Measurements from ENCODE around the gene PIK3R3. TPM values are rescaled to one million over a fixed set of nuclear protein-coding genes. Genes with fewer than 3 reads are reported as not detected.
"Not testable (repeated sequence)": the region's sequence is repeated elsewhere in the genome, so short reads cannot be mapped to it uniquely, and the experiment has no call there.

The PIK3R3 gene
- total and polyA plus RNA-seq, 5 donors from 2014 or later: 3.2 to 7.7 (median 4.9) TPM

DNA sequence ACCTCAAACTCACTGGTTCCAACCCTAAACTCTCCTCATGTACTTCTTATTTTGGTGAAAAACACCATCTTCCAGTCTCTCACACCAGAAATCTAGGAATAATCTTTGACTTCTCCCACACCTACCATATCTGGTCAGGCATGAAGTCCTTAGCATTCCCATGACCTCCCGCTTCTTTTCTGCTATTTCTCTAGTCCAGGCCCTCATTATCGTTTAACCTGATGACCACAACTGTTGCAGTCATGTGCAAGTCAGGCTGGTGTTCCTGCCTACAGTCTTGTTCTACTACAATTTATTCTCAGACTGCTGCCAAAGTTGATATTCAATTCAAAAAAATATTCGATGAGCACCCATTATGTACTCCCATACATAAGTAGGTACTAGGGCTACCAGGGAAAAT, 71.3 kb downstream of the PIK3R3 start:
- H3K27ac ChIP-seq (ENCODE audit: insufficient read depth, low read length, poor library complexity, severe bottlenecking): no peak overlapping the region
- no peaks in the 10 kb centered on the region for H3K27me3 ChIP-seq (ENCODE audit: control insufficient read depth, insufficient read depth, low read length)
- H3K9me3 Mint-ChIP-seq: peaks cover 0 to 2% (median 0%) of the 10 kb centered on the region in 7 donors
- peaks cover 15 to 37% (median 35%) of the 10 kb centered on the region in 4 donors for H3K4me1 Mint-ChIP-seq
- H3K4me3 ChIP-seq (ENCODE audit: low read depth, low read length): no peak overlapping the region
- H3K4me1 ChIP-seq (ENCODE audit: control insufficient read depth, insufficient read depth, low read length, poor library complexity, severe bottlenecking): peaks cover 10% of the 10 kb centered on the region
- peaks cover 4% of the 10 kb centered on the region for H3K27me3 Mint-ChIP-seq
- H3K27ac Mint-ChIP-seq: peak overlapping the region in 1 of 3 donors; percentile 54
- no peak for DNase-seq
- no peak overlapping the region for H3K4me3 Mint-ChIP-seq
- ATAC-seq (ENCODE audit: low read depth in 2 of 2): no peak
- no peaks in the 10 kb centered on the region for H3K36me3 ChIP-seq (ENCODE audit: control insufficient read depth, insufficient read depth, low read length)
- no peaks in the 10 kb centered on the region for H3K9me3 ChIP-seq (ENCODE audit: control insufficient read depth in 2 of 2, low read length in 2 of 2)
- H3K36me3 Mint-ChIP-seq: peaks cover 8% of the 10 kb centered on the region

DNA sequence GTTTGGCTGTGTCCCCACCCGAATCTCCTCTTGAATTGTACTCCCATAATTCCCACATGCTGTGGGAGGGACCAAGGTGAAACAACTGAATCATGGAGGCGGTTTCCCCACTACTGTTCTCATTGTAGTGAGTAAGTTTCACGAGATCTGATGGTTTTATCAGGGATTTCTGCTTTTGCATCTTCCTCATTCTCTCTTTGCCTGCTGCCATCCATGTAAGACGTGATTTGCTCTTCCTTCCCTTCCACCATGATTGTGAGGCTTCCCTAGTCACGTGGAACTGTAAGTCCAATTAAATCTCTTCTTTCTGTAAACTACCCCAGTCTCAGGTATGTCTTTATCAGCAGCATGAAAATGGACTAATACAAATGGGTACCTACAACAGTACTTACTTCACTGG, 73.5 kb downstream of the PIK3R3 start:
- H3K27ac ChIP-seq (ENCODE audit: insufficient read depth, low read length, poor library complexity, severe bottlenecking): no peak overlapping the region
- H3K36me3 ChIP-seq (ENCODE audit: control insufficient read depth, insufficient read depth, low read length): no peaks in the 10 kb centered on the region
- H3K4me3 ChIP-seq (ENCODE audit: low read depth, low read length): no peak overlapping the region
- H3K9me3 ChIP-seq (ENCODE audit: control insufficient read depth in 2 of 2, low read length in 2 of 2): no peaks in the 10 kb centered on the region
- DNase-seq: no peak
- no peaks in the 10 kb centered on the region for H3K27me3 ChIP-seq (ENCODE audit: control insufficient read depth, insufficient read depth, low read length)
- peaks cover 0 to 4% (median 0%) of the 10 kb centered on the region in 7 donors for H3K9me3 Mint-ChIP-seq
- ATAC-seq (ENCODE audit: low read depth in 2 of 2): no peak
- no peak overlapping the region for H3K4me3 Mint-ChIP-seq
- no peak overlapping the region for H3K27ac Mint-ChIP-seq
- H3K27me3 Mint-ChIP-seq: peaks cover 4% of the 10 kb centered on the region
- peaks cover 8% of the 10 kb centered on the region for H3K36me3 Mint-ChIP-seq
- peaks cover 7 to 24% (median 21%) of the 10 kb centered on the region in 4 donors for H3K4me1 Mint-ChIP-seq
- no peaks in the 10 kb centered on the region for H3K4me1 ChIP-seq (ENCODE audit: control insufficient read depth, insufficient read depth, low read length, poor library complexity, severe bottlenecking)

DNA sequence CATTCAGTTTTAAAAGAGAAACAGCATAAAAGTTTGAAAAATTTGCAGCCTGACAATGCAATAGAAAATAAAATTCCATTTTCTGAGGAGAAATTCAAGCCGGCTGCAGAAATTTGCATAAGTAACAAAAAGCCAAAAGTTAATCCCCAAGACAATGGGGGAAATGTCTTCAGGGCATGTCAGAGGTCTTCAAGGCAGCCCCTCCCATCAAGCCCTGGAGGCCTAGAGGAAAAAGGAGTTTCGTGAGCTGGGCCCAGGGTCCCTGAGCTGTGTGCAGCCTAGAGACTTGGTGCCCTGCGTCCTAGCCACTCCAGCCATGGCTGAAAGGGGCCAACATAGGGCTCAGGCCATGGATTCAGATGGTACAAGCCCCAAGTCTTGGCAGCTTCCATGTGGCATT, 74.6 kb downstream of the PIK3R3 start:
- no peak for DNase-seq
- H3K9me3 Mint-ChIP-seq: peaks cover 0 to 4% (median 0%) of the 10 kb centered on the region in 7 donors
- Histone ChIP-seq H3K36me3 (ENCODE audit: control insufficient read depth, insufficient read depth, low read length) (no peaks in the 10 kb centered on the region), H3K4me1 (ENCODE audit: control insufficient read depth, insufficient read depth, low read length, poor library complexity, severe bottlenecking) (no peaks in the 10 kb centered on the region), H3K9me3 (ENCODE audit: control insufficient read depth in 2 of 2, low read length in 2 of 2) (no peaks in the 10 kb centered on the region), H3K27me3 (ENCODE audit: control insufficient read depth, insufficient read depth, low read length) (no peaks in the 10 kb centered on the region), H3K27ac (ENCODE audit: insufficient read depth, low read length, poor library complexity, severe bottlenecking) (no peak overlapping the region), H3K4me3 (ENCODE audit: low read depth, low read length) (no peak overlapping the region)
- H3K4me3 Mint-ChIP-seq: no peak overlapping the region
- peaks cover 2 to 14% (median 13%) of the 10 kb centered on the region in 4 donors for H3K4me1 Mint-ChIP-seq
- no peak for ATAC-seq (ENCODE audit: low read depth in 2 of 2)
- H3K36me3 Mint-ChIP-seq: peaks cover 8% of the 10 kb centered on the region
- H3K27me3 Mint-ChIP-seq: peaks cover 4% of the 10 kb centered on the region
- H3K27ac Mint-ChIP-seq: no peak overlapping the region

DNA sequence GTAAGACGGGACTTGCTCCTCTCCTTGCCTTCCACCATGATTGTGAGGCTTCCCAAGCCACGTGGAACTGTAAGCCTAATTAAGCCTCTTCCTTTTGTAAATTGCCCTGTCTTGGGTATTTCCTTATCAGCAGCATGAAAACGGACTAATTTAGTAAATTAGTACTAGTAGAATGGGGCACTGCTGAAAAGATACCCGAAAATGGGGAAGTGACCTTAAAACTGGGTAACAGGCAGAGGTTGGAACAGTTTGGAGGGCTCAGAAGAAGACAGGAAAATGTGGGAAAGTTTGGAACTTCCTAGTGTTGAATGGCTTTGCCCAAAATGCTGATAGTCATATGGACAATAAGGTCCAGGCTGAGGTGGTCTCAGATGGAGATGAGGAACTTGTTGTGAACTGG, 75.2 kb downstream of the PIK3R3 start:
- H3K4me1 Mint-ChIP-seq: peaks cover 2 to 13% (median 8%) of the 10 kb centered on the region in 4 donors
- not testable (repeated sequence) for H3K27me3 ChIP-seq (ENCODE audit: control insufficient read depth, insufficient read depth, low read length); H3K4me1 ChIP-seq (ENCODE audit: control insufficient read depth, insufficient read depth, low read length, poor library complexity, severe bottlenecking); H3K27ac Mint-ChIP-seq; ATAC-seq (ENCODE audit: low read depth in 2 of 2); H3K4me3 Mint-ChIP-seq; H3K9me3 Mint-ChIP-seq; H3K36me3 ChIP-seq (ENCODE audit: control insufficient read depth, insufficient read depth, low read length); H3K36me3 Mint-ChIP-seq; H3K9me3 ChIP-seq (ENCODE audit: control insufficient read depth in 2 of 2, low read length in 2 of 2); H3K4me3 ChIP-seq (ENCODE audit: low read depth, low read length); DNase-seq; H3K27ac ChIP-seq (ENCODE audit: insufficient read depth, low read length, poor library complexity, severe bottlenecking); H3K27me3 Mint-ChIP-seq

DNA sequence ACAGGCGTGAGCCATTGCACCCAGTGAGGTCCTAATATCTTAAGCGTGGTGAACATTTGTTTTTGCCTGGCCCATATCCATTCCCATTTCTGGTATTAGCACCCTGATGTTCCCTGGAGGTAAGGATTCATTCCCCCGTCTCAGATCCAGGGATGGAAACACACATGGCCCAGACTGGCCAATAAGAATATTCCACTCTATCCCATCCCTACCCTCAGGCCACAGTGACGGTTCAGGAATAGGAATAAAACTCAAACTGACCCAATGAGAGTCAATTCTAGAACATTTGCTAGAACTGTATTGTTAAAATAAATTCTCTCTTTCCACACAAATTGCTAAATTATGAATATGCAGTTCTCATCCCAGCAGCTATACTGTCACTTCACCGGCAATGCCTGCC, 76.1 kb downstream of the PIK3R3 start:
- H3K27ac ChIP-seq (ENCODE audit: insufficient read depth, low read length, poor library complexity, severe bottlenecking): no peak overlapping the region
- ATAC-seq (ENCODE audit: low read depth in 2 of 2): no peak
- no peak overlapping the region for H3K27ac Mint-ChIP-seq
- H3K36me3 ChIP-seq (ENCODE audit: control insufficient read depth, insufficient read depth, low read length): no peaks in the 10 kb centered on the region
- H3K4me1 Mint-ChIP-seq: peaks cover 0 to 6% (median 1%) of the 10 kb centered on the region in 4 donors
- no peaks in the 10 kb centered on the region for H3K9me3 ChIP-seq (ENCODE audit: control insufficient read depth in 2 of 2, low read length in 2 of 2)
- no peak for DNase-seq
- H3K4me1 ChIP-seq (ENCODE audit: control insufficient read depth, insufficient read depth, low read length, poor library complexity, severe bottlenecking): no peaks in the 10 kb centered on the region
- peaks cover 8% of the 10 kb centered on the region for H3K36me3 Mint-ChIP-seq
- H3K4me3 ChIP-seq (ENCODE audit: low read depth, low read length): no peak overlapping the region
- peaks cover 4% of the 10 kb centered on the region for H3K27me3 Mint-ChIP-seq
- no peak overlapping the region for H3K4me3 Mint-ChIP-seq
- H3K27me3 ChIP-seq (ENCODE audit: control insufficient read depth, insufficient read depth, low read length): no peaks in the 10 kb centered on the region
- peaks cover 0 to 4% (median 0%) of the 10 kb centered on the region in 7 donors for H3K9me3 Mint-ChIP-seq

DNA sequence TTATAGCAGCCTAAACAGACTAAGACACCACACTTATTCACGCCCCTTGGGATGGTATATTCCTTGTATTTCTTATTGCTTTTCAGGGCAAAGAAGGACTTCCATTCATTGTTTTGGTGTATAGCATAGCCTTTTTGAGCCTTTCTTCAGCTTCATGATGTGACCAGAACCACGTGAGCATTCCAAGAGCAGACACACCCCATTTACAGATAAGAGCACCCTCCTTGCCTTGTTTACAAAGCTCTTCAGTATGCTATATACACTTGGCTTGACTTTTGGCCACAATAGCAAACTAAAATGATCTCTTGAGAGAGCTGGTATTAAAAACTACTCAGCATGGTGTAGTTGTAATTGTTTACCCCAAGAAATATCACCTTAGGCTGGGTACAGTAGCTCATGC, 78.7 kb downstream of the PIK3R3 start:
- no peaks in the 10 kb centered on the region for H3K36me3 ChIP-seq (ENCODE audit: control insufficient read depth, insufficient read depth, low read length)
- no peak for ATAC-seq (ENCODE audit: low read depth in 2 of 2)
- no peaks in the 10 kb centered on the region for H3K9me3 ChIP-seq (ENCODE audit: control insufficient read depth in 2 of 2, low read length in 2 of 2)
- peak overlapping the region in 1 of 3 donors; percentile 69 for H3K27ac Mint-ChIP-seq
- H3K4me1 Mint-ChIP-seq: peaks cover 0 to 2% (median 0%) of the 10 kb centered on the region in 4 donors
- no peak overlapping the region for H3K27ac ChIP-seq (ENCODE audit: insufficient read depth, low read length, poor library complexity, severe bottlenecking)
- peaks cover 0 to 2% (median 0%) of the 10 kb centered on the region in 7 donors for H3K9me3 Mint-ChIP-seq
- no peak overlapping the region for H3K4me3 ChIP-seq (ENCODE audit: low read depth, low read length)
- H3K4me3 Mint-ChIP-seq: no peak overlapping the region
- no peaks in the 10 kb centered on the region for H3K27me3 Mint-ChIP-seq
- H3K4me1 ChIP-seq (ENCODE audit: control insufficient read depth, insufficient read depth, low read length, poor library complexity, severe bottlenecking): no peaks in the 10 kb centered on the region
- no peak for DNase-seq
- no peaks in the 10 kb centered on the region for H3K27me3 ChIP-seq (ENCODE audit: control insufficient read depth, insufficient read depth, low read length)
- peaks cover 3% of the 10 kb centered on the region for H3K36me3 Mint-ChIP-seq

DNA sequence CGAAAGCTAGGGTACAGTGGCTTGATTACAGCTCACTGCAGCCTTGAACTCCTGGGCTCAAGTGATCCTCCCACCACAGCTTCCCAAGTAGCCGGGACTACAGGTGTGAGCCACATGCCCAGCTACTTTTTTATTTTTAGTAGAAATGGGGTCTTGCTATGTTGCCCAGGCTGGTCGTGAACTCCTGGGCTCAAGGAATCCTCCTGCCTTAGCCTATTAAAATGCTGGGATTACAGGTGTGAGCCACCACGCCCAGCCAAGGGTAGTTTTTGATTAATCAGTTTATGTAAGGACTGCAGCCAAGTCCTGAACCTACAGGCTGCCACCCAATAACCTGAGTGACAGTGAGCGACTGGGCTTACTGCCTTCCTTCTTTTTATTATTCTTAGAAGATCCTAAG, 88.3 kb downstream of the PIK3R3 start:
- Mint-ChIP-seq H3K4me3 (peak overlapping the region in 1 of 4 donors; percentile 79), H3K4me1 (peaks cover 0 to 3% (median 1%) of the 10 kb centered on the region in 4 donors), H3K27me3 (peaks cover 4% of the 10 kb centered on the region), H3K36me3 (no peaks in the 10 kb centered on the region), H3K9me3 (no peaks in the 10 kb centered on the region), H3K27ac (no peak overlapping the region)
- H3K9me3 ChIP-seq (ENCODE audit: control insufficient read depth in 2 of 2, low read length in 2 of 2): no peaks in the 10 kb centered on the region
- ATAC-seq (ENCODE audit: low read depth in 2 of 2) (no peak), DNase-seq (no peak)
- no peak overlapping the region for H3K4me3 ChIP-seq (ENCODE audit: low read depth, low read length)
- no peaks in the 10 kb centered on the region for H3K4me1 ChIP-seq (ENCODE audit: control insufficient read depth, insufficient read depth, low read length, poor library complexity, severe bottlenecking)
- H3K36me3 ChIP-seq (ENCODE audit: control insufficient read depth, insufficient read depth, low read length): no peaks in the 10 kb centered on the region
- no peaks in the 10 kb centered on the region for H3K27me3 ChIP-seq (ENCODE audit: control insufficient read depth, insufficient read depth, low read length)
- H3K27ac ChIP-seq (ENCODE audit: insufficient read depth, low read length, poor library complexity, severe bottlenecking): no peak overlapping the region

DNA sequence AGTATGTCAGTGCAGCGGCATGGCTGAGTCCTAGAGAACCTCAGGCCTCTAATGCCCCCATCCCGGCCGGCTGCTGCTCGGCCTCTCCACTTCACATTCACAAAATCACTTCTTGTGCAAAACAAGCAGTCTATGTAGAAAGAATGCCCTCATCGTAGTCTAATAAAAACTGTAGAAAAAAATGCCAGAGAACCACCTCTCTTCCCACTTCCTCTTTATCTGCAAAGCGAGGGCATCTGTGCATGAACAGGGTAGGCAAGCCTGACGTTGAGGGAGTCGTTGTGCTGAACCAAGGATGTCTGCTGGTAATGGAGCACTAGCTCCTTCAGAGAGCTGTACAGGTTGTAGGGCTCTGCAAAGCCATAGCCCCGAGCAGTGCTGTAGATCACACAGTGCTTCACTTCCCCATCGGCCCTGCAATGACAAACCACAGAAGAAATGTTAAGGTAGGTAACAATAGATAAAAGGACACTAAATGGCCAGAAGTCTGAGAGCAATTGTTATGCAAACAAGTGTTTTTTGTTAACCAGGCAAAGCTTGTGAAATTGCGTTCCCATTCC, 88.9 kb downstream of the PIK3R3 start:
- ATAC-seq (ENCODE audit: low read depth in 2 of 2) (peak; percentile 55 to 60), DNase-seq (no peak)
- Histone ChIP-seq H3K9me3 (ENCODE audit: control insufficient read depth in 2 of 2, low read length in 2 of 2) (no peaks in the 10 kb centered on the region), H3K27ac (ENCODE audit: insufficient read depth, low read length, poor library complexity, severe bottlenecking) (no peak overlapping the region), H3K4me1 (ENCODE audit: control insufficient read depth, insufficient read depth, low read length, poor library complexity, severe bottlenecking) (no peaks in the 10 kb centered on the region), H3K4me3 (ENCODE audit: low read depth, low read length) (no peak overlapping the region), H3K36me3 (ENCODE audit: control insufficient read depth, insufficient read depth, low read length) (no peaks in the 10 kb centered on the region), H3K27me3 (ENCODE audit: control insufficient read depth, insufficient read depth, low read length) (no peaks in the 10 kb centered on the region)
- Mint-ChIP-seq H3K27ac (no peak overlapping the region), H3K4me3 (no peak overlapping the region), H3K27me3 (peaks cover 4% of the 10 kb centered on the region), H3K36me3 (no peaks in the 10 kb centered on the region), H3K4me1 (peaks cover 0 to 3% (median 1%) of the 10 kb centered on the region in 4 donors), H3K9me3 (no peaks in the 10 kb centered on the region)

Measured in CD4-positive, CD25-positive, alpha-beta regulatory T cell (primary cell).